Transverse colon (tissue), 4 donors: Measurements from ENCODE around the gene C14orf39.

Experiments used
- POLR2A ChIP-seq: fragments of 450-650 bp; IDR thresholded peaks from one replicate; pipeline ENCODE4 v1.6.1; 2016; ENCODE audit warnings: antibody characterized with exemption, mild to moderate bottlenecking, moderate library complexity
- POLR2AphosphoS5 ChIP-seq, 3 donors: sonication (generic); formaldehyde crosslinking; IDR thresholded peaks; one replicate each; pipeline ENCODE4 v1.6.1; 2016; ENCODE audit warnings: antibody characterized with exemption in 3 of 3
- TF ChIP-seq, protein P1 (sequence below), 5 experiments: fragments of 200-600 bp in 3 of 5; fragments of 450-650 bp in 2 of 5; sonication (generic) in 3 of 5; IDR thresholded peaks; 1 replicate in 2 of 5; 2 replicates in 3 of 5; pipeline ENCODE4 v1.5.1; 2016 to 2017; ENCODE audit warnings: antibody characterized with exemption in 5 of 5, inconsistent platforms in 3 of 5, mild to moderate bottlenecking in 2 of 5, moderate library complexity in 1 of 5

DNA sequence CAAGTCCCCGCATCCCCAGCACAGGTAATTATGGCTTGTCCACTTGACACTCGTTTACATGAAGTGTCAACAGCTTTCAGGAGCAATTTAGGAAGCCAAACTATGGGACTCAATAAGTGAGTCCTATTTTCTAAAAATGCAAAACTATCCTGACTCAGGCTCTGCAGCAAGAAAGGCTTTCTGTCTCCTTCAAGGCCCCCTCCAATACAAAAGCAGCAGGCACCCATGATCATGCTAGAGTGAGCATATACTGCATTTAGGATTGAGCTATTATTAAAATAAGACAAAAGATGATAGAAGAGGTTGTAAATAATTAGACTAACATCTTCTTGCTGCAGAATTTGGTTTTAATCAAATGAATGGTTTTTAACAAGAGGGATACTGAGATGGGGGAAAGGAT lies 26.3 kb upstream of the C14orf39 start:
- TF ChIP-seq, protein P1, sequence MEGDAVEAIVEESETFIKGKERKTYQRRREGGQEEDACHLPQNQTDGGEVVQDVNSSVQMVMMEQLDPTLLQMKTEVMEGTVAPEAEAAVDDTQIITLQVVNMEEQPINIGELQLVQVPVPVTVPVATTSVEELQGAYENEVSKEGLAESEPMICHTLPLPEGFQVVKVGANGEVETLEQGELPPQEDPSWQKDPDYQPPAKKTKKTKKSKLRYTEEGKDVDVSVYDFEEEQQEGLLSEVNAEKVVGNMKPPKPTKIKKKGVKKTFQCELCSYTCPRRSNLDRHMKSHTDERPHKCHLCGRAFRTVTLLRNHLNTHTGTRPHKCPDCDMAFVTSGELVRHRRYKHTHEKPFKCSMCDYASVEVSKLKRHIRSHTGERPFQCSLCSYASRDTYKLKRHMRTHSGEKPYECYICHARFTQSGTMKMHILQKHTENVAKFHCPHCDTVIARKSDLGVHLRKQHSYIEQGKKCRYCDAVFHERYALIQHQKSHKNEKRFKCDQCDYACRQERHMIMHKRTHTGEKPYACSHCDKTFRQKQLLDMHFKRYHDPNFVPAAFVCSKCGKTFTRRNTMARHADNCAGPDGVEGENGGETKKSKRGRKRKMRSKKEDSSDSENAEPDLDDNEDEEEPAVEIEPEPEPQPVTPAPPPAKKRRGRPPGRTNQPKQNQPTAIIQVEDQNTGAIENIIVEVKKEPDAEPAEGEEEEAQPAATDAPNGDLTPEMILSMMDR (IDR thresholded peaks at IDR 0.05) = no peak
- TF ChIP-seq POLR2AphosphoS5 (IDR thresholded peaks at IDR 0.05) (no peak), POLR2A (no peak)
